ENCODE measurements around the gene RUNX3.

Gene RUNX3

DNA sequence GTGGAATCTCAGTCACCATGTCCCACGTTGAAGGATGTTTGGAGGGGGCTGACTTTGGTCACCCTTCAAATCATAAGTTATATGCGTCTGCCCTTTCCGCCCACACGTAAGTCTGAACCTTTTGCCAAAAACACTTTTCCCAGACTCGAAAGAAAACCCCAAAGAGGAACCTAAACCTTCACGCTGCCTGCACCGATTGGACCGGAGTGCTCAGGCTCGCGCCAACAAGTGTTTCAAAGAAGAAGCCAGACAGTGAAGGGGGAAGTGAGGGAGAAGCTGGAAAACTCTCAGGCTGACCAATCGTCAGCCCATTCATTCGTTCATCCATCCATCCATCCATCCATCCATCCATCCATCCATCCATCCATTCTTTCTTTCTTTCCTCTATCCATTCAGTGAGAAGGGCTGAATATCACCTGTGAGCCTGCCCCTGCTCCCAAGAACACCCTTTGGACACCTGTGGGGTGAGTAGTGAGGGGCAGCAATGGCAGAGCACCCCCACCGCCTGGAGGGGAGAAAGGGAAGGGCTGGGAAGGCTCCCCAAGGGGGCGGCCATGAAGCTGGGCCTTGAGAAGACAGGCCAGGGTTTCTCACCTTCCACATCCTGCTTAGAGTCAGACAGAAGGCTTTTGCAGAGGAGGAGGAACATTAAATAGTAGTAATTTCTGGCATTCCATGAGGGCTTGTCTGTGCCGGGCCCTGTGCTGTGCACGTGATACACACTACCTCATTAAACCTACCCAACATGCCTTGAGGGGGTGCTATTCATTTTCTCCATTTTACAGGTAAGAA is 27.1 kb upstream of the RUNX3 start:
- Mint-ChIP-seq H3K4me1 (peaks cover 10% of the 10 kb centered on the region), H3K9me3 (no peaks in the 10 kb centered on the region), H3K27ac (peak overlapping the region in 1 of 3 experiments; percentile 34), H3K36me3 (ENCODE audit: low read depth) (no peaks in the 10 kb centered on the region), H3K4me3 (no peak overlapping the region), H3K27me3 (ENCODE audit: low read depth) (peaks cover 35% of the 10 kb centered on the region)
- TF ChIP-seq, protein P1, sequence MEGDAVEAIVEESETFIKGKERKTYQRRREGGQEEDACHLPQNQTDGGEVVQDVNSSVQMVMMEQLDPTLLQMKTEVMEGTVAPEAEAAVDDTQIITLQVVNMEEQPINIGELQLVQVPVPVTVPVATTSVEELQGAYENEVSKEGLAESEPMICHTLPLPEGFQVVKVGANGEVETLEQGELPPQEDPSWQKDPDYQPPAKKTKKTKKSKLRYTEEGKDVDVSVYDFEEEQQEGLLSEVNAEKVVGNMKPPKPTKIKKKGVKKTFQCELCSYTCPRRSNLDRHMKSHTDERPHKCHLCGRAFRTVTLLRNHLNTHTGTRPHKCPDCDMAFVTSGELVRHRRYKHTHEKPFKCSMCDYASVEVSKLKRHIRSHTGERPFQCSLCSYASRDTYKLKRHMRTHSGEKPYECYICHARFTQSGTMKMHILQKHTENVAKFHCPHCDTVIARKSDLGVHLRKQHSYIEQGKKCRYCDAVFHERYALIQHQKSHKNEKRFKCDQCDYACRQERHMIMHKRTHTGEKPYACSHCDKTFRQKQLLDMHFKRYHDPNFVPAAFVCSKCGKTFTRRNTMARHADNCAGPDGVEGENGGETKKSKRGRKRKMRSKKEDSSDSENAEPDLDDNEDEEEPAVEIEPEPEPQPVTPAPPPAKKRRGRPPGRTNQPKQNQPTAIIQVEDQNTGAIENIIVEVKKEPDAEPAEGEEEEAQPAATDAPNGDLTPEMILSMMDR (IDR thresholded peaks at IDR 0.05; ENCODE audit: unreplicated experiment in 3 of 3) = no peak

DNA sequence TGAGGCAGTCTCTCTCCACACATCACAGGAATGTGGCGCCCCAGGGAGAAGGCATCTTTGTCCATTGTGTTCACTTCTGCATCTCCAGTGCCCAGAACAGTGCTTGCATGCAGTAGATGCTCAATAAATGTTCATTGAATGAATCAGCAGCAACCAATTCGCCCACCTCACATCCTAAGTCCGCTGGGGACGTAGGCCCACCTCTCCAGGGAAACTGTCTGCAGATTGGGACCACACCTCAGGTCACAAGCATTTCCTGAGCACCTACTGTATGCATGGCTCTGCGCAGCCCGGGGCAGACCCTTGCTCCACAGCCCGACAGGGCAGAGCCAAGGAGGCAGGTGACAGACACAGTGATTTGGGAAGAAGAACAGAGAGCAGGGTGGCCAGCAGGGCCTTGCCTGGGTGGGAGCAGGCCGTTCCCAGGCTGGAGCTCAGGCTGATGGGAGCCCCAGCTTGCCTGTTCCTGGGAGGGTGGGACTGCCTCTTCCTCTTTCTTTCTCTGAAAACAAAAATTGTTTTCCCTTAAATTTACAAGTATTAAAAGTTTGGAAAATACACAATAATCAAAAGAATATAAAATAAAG is 25.8 kb upstream of the RUNX3 start:
- Mint-ChIP-seq H3K27me3 (ENCODE audit: low read depth) (peaks cover 24% of the 10 kb centered on the region), H3K36me3 (ENCODE audit: low read depth) (no peaks in the 10 kb centered on the region), H3K4me3 (no peak overlapping the region), H3K4me1 (peaks cover 6% of the 10 kb centered on the region), H3K9me3 (no peaks in the 10 kb centered on the region), H3K27ac (no peak overlapping the region)
- TF ChIP-seq, protein P1 (IDR thresholded peaks at IDR 0.05; ENCODE audit: unreplicated experiment in 3 of 3) = no peak

DNA sequence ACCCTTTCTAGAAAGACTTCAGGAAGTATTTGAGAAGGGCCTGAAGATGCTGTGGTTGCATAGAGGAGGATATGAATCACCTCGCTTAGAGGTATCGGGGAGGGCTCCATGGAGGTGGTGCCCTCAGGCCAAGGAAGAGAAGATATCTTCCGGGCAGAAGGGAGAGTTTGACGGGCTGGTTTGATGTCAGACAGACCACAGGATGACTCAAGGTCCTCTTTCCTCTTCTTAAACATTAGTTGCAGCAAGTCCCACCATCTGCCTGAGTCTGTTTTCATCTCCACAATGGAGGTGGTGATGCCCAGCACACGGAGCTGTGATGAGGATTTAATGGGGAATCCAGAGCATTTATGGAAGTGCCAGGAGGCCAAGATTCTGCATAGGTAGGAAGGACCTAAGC is 25.1 kb upstream of the RUNX3 start:
- no peak overlapping the region for H3K27ac Mint-ChIP-seq
- H3K27me3 Mint-ChIP-seq (ENCODE audit: low read depth) = peaks cover 21% of the 10 kb centered on the region
- TF ChIP-seq, protein P1 (IDR thresholded peaks at IDR 0.05; ENCODE audit: unreplicated experiment in 3 of 3) = no peak
- H3K36me3 Mint-ChIP-seq (ENCODE audit: low read depth) = no peaks in the 10 kb centered on the region
- peaks cover 6% of the 10 kb centered on the region for H3K4me1 Mint-ChIP-seq
- no peaks in the 10 kb centered on the region for H3K9me3 Mint-ChIP-seq
- no peak overlapping the region for H3K4me3 Mint-ChIP-seq

DNA sequence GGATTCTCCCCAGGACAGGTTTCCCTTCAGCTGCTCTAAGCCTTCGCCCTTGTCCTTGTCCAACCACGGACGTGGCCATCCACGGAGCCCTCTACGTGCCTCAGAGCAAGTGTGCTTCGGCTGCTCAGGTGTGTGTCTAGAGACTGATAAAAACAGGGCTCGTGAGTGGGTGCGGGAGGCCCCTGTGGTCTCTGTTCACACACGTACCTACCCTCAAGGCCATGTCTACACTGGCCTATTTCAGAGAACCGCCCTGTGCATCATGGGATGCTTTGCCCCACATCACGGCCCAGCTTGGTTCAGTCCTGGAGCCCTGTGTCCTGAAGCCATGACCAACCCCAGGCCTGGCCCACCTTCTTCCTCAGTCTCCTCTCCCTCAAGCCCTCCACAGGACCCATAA is 24.6 kb upstream of the RUNX3 start:
- Mint-ChIP-seq H3K4me3 (no peak overlapping the region), H3K36me3 (ENCODE audit: low read depth) (no peaks in the 10 kb centered on the region)

DNA sequence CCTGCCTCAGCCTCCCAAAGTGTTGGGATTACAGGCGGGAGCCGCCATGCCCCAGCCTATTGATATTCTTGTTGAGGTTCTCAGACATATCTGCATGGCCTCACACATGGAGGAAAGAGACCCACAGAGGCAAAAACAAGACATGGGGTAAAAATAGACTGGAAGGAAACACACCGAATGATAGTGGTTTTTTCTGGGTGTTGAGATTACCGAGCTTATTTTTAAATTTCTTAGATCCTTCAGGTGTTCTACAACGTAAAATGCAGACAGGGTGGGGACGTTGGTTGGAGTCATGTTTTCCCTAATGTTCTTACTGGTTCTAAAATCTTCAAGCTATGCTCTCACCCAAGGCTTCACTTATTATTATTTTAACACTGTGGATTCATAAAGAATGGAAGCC is 23.9 kb upstream of the RUNX3 start:
- TF ChIP-seq, protein P1 (IDR thresholded peaks at IDR 0.05; ENCODE audit: unreplicated experiment in 3 of 3) = no peak
- no peaks in the 10 kb centered on the region for H3K36me3 Mint-ChIP-seq (ENCODE audit: low read depth)
- no peak overlapping the region for H3K27ac Mint-ChIP-seq
- peaks cover 13% of the 10 kb centered on the region for H3K27me3 Mint-ChIP-seq (ENCODE audit: low read depth)
- H3K4me1 Mint-ChIP-seq = peaks cover 8% of the 10 kb centered on the region
- H3K9me3 Mint-ChIP-seq = no peaks in the 10 kb centered on the region
- no peak overlapping the region for H3K4me3 Mint-ChIP-seq

More for the DNA sequence above, 24.6 kb upstream of the RUNX3 start:
- Mint-ChIP-seq H3K4me1 (peaks cover 6% of the 10 kb centered on the region), H3K27me3 (ENCODE audit: low read depth) (peaks cover 16% of the 10 kb centered on the region), H3K9me3 (no peaks in the 10 kb centered on the region), H3K27ac (no peak overlapping the region)
- TF ChIP-seq, protein P1 (IDR thresholded peaks at IDR 0.05; ENCODE audit: unreplicated experiment in 3 of 3) = no peak
